ENCODE results near the gene RCCD1.

- TF ChIP-seq CTCF (IDR thresholded peaks at IDR 0.05 in 2 of 3, conservative IDR thresholded peaks at IDR 0.05 in 1 of 3; ENCODE audit: insufficient read depth in 2 of 3, low read depth in 1 of 3, low read length in 3 of 3) (no peak), EP300 (IDR thresholded peaks at IDR 0.05; ENCODE audit: low read length) (no peak), POLR2AphosphoS5 (IDR thresholded peaks at IDR 0.05; ENCODE audit: control insufficient read depth, insufficient read depth, low read depth, low read length) (no peak), ZNF778 (CRISPR knock-in tag; IDR thresholded peaks at IDR 0.05) (no peak), ESRRA (IDR thresholded peaks at IDR 0.05; ENCODE audit: borderline replicate concordance, low read depth) (no peak), POLR2A (conservative IDR thresholded peaks at IDR 0.05) (no peak), TBP (optimal IDR thresholded peaks at IDR 0.05; ENCODE audit: low read depth, low read length) (no peak), ARID3A (IDR thresholded peaks at IDR 0.05; ENCODE audit: borderline replicate concordance, low read depth, low read length) (no peak), ZNF764 (CRISPR knock-in tag; IDR thresholded peaks at IDR 0.05; ENCODE audit: low read depth) (no peak), MAX (CRISPR knock-in tag; IDR thresholded peaks at IDR 0.05) (no peak)
These were observed 46.7 kb upstream of the RCCD1 start for GRCh38 chr15:90907838-90908507.

Measured in K562 (cell line).